ENCODE measurements around the gene WFDC2.

WFDC2 gene

GRCh38 chr20:45501600-45501999 is 32.0 kb downstream of the WFDC2 start:
- no peak for DNase-seq

DNA sequence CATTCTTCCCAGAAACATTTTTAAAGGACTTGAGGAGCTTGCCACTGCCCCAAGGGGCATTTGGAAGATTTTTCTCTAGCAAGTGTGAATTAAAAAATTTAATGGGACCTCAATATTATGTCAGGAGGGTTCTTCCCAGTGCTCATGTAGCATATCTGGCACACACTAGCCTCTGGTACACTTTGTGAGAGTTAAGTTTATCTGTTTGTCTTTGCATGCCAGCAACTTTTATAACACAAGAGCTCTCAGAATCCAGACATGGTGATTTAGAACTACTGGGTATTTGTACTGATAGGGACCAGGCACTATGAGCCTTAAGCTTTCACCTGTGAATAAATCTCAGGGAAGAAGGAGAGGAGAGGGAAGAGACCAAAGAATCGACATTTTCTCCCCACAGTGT is 33.0 kb downstream of the WFDC2 start:
- DNase-seq, result no peak

DNA sequence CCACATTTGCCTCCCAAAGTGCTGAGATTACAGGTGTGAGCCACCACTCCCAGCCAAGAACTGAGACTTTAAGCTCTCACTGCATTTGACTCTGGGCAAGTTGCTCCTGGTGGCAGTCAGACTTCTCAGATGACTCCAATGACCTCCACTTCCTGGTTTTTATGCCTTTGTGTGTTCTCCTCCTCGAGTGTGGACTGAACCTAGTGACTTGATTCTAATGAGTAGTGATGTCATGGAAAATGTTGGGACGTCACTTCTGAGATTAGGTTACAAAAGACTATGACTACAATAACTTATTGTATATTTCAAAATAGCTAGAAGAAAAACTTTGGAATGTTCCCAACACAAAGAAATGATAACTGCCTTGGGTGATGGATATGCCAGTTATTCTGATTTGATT is 33.9 kb downstream of the WFDC2 start:
- DNase-seq, result no peak

GRCh38 chr20:45506398-45506797 is 36.8 kb downstream of the WFDC2 start:
- no peak for DNase-seq

- no peak for DNase-seq
These were observed 37.7 kb downstream of the WFDC2 start for GRCh38 chr20:45507011-45507820.

DNA sequence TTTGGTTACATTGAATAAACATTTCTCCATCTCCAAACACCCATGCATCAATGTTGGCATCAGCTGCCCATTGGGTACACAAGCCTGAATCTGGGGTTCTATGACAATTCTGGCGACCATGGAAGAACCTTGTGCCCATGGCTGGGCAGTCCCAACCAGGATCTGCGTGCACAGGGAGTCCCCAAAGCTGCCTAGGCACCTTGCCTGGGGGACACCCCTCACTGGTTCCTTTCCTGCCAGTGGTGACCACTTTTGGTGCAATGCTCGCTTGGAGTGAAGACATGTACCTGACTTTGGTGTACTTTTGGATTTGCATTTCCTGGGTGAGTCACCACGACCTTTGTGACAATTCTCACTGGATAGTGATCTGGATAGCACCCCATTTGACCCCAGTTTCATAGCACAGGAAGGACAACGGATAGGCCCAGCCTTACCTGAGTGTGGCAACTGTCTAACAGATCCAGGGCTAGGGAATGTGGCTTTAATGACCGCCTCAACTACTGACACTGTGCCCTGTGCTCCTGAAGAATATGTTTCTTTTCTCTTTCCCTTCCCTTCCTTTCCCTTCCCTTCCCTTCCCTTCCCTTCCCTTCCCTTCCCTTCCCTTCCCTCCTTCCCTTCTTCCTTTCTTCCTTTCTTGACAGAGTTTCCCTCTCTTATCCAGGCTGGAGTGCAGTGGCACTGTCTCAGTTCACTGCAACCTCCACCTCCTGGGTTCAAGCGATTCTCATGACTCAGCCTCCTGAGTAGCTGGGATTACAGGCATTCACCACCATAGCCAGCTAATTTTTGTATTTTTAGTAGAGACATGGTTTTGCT is 38.7 kb downstream of the WFDC2 start:
- no peak for DNase-seq

GRCh38 chr20:45509091-45509490 is 39.5 kb downstream of the WFDC2 start:
- DNase-seq, result peak; percentile 45

DNA sequence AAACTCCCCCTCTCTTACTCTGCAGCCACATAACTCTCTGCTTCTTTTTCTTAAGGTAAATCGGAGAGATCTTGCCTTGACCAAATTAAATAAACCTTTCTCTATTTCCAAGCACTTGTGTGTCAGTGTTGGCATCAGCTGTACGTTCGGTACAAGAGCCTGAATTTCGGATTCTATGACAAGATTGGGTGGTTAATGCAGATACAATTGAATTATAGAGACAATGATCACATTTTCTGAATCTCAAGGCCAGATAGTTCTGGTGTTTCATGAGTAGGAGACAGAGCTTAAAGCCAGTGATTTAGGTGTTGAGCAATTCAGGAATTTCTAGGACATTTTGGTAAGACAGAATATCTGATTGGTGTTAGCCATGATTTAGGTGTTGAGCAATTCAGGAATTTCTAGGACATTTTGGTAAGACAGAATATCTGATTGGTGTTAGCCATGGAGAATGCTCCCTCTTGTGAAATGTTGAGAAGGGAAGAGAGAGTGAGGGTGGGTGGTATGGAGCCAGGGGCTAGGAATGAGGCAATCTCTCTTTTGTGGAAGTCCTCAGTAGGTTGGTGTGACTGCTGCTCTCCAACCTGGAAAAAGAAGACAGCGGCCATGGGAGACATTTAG is 40.8 kb downstream of the WFDC2 start:
- no peak for DNase-seq

DNA sequence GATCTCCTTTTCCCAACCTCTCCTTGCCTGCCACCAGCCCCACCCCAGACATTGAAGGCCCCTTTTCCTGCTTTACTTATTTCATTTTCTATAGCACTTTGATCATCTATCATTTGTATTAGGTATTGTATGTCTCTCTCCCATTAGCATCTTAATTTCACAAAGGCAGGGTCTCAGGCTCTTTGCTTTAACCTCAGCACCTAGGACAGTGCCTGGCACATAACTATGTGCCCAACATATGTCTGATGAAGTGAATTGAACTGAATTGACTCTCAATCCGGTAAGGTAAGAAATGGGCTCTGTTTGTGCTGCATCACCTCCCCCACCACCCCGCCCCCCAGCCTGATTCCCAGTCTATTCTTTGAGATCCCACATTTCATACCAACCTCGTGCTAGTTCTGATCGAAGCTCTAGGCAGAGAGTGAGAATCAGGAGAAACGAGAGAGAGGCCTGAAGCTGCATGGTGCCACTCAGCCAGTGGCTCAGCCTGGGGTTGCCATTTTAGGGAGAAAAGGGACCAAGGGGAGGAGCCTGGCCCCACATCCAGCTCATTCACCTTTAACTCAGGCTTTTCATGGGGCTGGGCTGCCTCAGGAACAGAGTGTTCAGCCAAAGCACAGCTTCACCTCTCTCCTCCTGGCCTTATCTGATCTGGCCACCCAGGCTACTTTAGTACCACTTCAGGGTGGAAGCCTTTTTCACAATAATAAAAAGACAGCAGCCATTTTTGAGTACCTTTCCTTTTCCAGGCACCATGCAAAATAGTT is 45.8 kb downstream of the WFDC2 start, which contains the start of gene SPINT3:
SPINT3 (minus strand) TSS at position 476 of the 767 bp plus-strand sequence; CDS start at position 462, 14 bp downstream.
- DNase-seq, result no peak

DNA sequence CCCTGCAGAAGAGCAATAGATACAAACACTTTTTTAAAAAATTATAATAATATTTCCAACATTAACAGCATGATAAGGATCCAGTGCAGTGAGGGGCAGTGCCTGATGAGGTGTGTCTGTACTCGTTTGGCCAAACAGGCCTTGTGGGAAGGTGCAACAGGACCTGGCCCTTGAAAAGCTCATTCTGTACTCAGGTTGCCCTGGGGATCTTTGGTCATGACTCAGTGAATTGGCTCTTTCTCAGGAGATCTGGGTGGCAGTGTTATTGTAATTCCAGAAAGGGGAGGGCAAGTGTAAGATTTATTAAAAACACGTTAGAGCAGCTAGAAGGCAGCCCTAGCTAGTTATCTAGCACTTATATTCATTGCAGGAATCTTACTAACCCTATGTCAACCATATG is 48.7 kb downstream of the WFDC2 start:
- no peak for DNase-seq

GRCh38 chr20:45523821-45524220 is 54.3 kb downstream of the WFDC2 start:
- no peak for DNase-seq

DNA sequence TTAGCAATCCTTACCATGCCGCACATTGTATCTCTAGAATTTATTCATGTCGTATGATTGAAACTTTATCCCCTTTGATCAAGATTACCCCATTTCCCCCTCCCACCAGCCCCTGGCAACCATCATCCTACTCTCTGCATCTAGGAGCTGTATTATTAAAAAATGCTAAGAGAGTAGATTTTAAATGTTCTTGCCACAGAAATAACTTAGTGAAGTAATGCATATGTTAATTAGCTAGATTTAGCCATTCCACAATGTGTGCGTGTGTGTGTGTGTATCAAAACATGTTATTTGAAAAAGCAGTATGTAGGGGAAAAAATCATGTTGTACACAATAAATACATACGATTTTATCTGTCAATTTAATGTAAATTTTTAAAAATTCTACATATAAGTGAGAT is 57.7 kb downstream of the WFDC2 start:
- no peak for DNase-seq

Data from NCI-H82 (cell line).